ENCODE measurements around the gene POM121L2. TPM values are rescaled to one million over a fixed set of nuclear protein-coding genes. Genes with fewer than 3 reads are reported as not detected.

Gene POM121L2
- total RNA-seq, 1 experiment from 2014 or later = not detected

- no peaks in the 10 kb centered on the region for H3K4me1 ChIP-seq
- H3K4me3 ChIP-seq = no peak overlapping the region
- no peaks in the 10 kb centered on the region for H3K9me3 ChIP-seq (replicated peaks)
- no peaks in the 10 kb centered on the region for H3K36me3 ChIP-seq
- no peak overlapping the region for H3K27ac ChIP-seq
- no peak for DNase-seq
- no peaks in the 10 kb centered on the region for H3K27me3 ChIP-seq
Observed at GRCh38 chr6:27303613-27304272, 8.3 kb downstream of the POM121L2 start.

- Histone ChIP-seq H3K9me3 (replicated peaks) (no peaks in the 10 kb centered on the region), H3K4me1 (no peaks in the 10 kb centered on the region), H3K4me3 (no peak overlapping the region), H3K27me3 (no peaks in the 10 kb centered on the region), H3K27ac (no peak overlapping the region), H3K36me3 (no peaks in the 10 kb centered on the region)
- peak in 1 of 2 experiments; percentile 3 for DNase-seq
Observed at GRCh38 chr6:27297857-27298730, 14.0 kb downstream of the POM121L2 start.

DNA sequence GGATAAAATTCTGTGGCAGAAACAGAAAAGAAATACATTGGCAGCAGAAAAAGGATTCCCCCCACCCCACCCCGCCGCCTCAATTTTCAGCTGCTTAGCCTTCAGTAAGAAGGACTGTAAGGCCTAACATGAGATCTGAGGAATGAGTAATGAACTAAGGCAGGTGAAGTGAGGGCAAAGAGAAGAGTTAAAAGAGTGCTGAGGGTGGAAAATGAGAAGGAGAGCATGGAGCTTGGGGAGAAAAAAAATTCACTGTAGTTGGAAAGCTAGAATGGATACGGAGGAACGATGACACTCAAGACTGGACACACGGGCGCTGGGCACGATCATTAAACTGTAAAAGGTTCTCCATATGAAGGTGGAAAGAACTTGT, 14.6 kb downstream of the POM121L2 start:
- H3K4me3 ChIP-seq = no peak overlapping the region
- no peak for DNase-seq
- no peaks in the 10 kb centered on the region for H3K4me1 ChIP-seq
- no peaks in the 10 kb centered on the region for H3K36me3 ChIP-seq
- H3K27me3 ChIP-seq = no peaks in the 10 kb centered on the region
- H3K27ac ChIP-seq = no peak overlapping the region
- no peaks in the 10 kb centered on the region for H3K9me3 ChIP-seq (replicated peaks)

- Histone ChIP-seq H3K27me3 (no peaks in the 10 kb centered on the region), H3K4me3 (peak overlapping the region; percentile 46), H3K27ac (no peak overlapping the region), H3K9me3 (replicated peaks) (no peaks in the 10 kb centered on the region), H3K36me3 (no peaks in the 10 kb centered on the region), H3K4me1 (no peaks in the 10 kb centered on the region)
- peak; percentile 23 to 36 for DNase-seq
Observed at GRCh38 chr6:27296106-27296783, 15.8 kb downstream of the POM121L2 start.

DNA sequence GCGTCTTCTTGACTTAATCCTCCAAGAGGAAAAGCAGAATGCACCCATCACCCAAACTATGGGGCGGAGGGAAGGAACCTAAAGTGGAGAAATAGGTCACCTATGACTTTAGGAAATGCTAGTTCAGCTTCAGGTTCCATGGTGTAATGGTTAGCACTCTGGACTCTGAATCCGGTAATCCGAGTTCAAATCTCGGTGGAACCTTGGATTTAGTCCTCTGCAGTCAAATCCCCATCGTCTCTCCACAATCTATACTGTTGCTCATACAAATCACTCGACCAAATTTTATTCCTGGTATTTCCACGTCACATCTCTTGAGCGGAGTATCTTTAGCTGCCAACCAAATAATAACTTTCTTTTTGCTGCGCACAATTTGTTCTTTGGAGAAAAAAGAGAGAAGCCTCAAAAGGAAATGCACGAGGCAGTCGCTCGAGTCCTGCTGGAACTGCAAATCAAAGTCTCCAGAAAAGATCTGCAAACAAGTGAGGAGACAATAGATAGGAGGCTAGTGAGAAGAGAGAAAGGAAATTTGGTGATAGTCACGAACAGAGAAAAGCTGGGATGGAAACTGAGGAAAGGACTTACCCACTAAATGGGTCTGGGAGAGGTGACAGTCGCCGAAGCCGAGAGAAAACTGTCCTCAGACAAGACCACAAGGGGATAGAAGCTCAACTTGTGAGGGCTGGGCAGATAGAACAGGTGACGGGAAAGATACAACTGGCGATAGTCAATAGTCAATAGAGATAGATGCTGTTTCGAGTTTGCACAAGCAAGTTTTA, 16.6 kb downstream of the POM121L2 start:
- H3K9me3 ChIP-seq (replicated peaks) = no peaks in the 10 kb centered on the region
- peak in 1 of 2 experiments; percentile 46 for DNase-seq
- peak overlapping the region; percentile 46 for H3K4me3 ChIP-seq
- H3K36me3 ChIP-seq = no peaks in the 10 kb centered on the region
- H3K27ac ChIP-seq = no peak overlapping the region
- no peaks in the 10 kb centered on the region for H3K27me3 ChIP-seq
- no peaks in the 10 kb centered on the region for H3K4me1 ChIP-seq

DNA sequence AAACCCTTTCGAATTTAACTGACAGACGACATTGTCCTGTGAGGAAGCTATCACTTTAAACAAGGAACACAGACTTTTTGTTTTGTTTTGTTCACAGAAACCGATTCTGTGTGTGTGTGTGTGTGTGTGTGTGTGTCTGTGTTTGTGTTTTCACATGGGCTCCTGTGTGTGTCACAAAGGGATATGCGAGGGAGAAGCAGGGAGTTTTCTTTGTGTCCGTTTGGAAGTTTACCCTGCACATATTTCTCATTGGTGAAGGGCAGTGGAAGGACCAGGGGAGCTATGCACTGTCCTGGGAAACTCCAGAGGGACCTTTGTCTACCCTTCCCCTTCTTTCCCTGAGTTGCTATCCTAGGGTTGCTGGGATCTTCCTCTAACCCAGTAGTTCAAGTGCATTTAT, 17.7 kb downstream of the POM121L2 start:
- Histone ChIP-seq H3K9me3 (replicated peaks) (no peaks in the 10 kb centered on the region), H3K27me3 (no peaks in the 10 kb centered on the region), H3K36me3 (no peaks in the 10 kb centered on the region), H3K4me1 (no peaks in the 10 kb centered on the region), H3K27ac (no peak overlapping the region), H3K4me3 (peak overlapping the region; percentile 40)
- peak in 1 of 2 experiments; percentile 3 for DNase-seq

- DNase-seq = peak; percentile 16 to 41
- Histone ChIP-seq H3K27ac (no peak overlapping the region), H3K4me3 (peak overlapping the region; percentile 40; the same call in 1 of the 2 replicates), H3K36me3 (no peaks in the 10 kb centered on the region), H3K27me3 (no peaks in the 10 kb centered on the region), H3K4me1 (no peaks in the 10 kb centered on the region), H3K9me3 (replicated peaks) (no peaks in the 10 kb centered on the region)
Observed at GRCh38 chr6:27293436-27294098, 18.5 kb downstream of the POM121L2 start.

- Histone ChIP-seq H3K4me1 (no peaks in the 10 kb centered on the region), H3K9me3 (replicated peaks) (no peaks in the 10 kb centered on the region), H3K36me3 (no peaks in the 10 kb centered on the region), H3K4me3 (no peak overlapping the region), H3K27me3 (no peaks in the 10 kb centered on the region), H3K27ac (no peak overlapping the region)
- no peak for DNase-seq
Observed at GRCh38 chr6:27290850-27291208, 21.2 kb downstream of the POM121L2 start.

DNA sequence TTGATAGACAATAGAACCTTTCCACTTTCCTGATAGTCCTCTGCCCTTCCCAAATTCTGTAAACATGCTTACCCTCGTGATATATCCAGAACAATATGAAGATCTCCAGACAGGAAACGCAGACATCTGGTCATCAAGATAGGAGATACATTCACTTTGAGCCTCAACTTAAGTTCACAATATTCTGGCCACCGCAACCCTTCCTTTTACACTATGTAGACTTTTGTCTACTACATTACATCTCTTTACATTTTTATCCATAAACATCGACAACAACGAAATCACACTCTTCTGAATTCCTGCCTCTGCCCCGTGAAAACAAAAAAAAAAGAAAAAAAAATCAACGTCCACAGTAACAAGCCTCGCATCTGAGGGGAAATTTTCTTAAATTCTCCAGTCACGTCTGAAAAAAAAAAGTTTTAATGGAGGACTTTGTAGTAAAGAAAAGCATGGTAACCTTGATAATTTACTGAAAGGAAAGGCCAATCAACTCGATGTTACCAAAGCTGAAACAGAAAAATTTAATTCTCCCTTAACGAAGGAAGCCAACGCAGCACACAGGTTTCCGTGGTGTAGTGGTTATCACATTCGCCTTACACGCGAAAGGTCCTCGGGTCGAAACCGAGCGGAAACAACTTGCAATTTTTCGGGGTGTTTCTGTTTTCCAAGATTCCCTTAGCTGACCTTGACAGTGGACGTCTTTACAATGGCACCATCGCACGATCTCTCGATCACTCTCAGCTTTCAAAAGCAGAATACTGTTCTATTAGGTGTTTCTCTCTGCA, 21.8 kb downstream of the POM121L2 start:
- Histone ChIP-seq H3K27ac (no peak overlapping the region), H3K4me3 (no peak overlapping the region), H3K27me3 (no peaks in the 10 kb centered on the region), H3K4me1 (no peaks in the 10 kb centered on the region), H3K9me3 (replicated peaks) (no peaks in the 10 kb centered on the region), H3K36me3 (no peaks in the 10 kb centered on the region)
- DNase-seq = no peak

- Histone ChIP-seq H3K27me3 (no peaks in the 10 kb centered on the region), H3K4me1 (no peaks in the 10 kb centered on the region), H3K9me3 (replicated peaks) (no peaks in the 10 kb centered on the region), H3K27ac (no peak overlapping the region), H3K4me3 (no peak overlapping the region), H3K36me3 (no peaks in the 10 kb centered on the region)
- DNase-seq = no peak
Observed at GRCh38 chr6:27288136-27289044, 23.7 kb downstream of the POM121L2 start.

DNA sequence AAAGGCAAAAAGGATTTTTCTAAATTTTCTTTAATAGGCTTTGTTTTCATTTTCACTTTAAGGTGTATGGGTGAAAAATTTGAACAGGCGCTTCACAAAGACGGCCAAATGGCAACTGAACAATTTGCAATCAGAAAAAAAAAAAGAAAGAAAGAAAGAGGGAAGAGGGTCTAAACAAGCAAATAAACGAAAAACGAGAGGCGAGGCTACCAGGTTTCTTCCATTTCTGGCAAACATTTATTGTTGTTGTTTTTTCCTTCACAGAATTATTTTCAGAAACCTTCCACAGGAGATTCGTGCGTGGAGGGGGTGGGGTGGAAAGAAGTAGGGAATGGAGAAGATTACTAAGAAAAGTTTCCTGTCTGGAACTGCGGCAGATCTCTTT, 24.3 kb downstream of the POM121L2 start:
- Histone ChIP-seq H3K27ac (no peak overlapping the region), H3K4me1 (no peaks in the 10 kb centered on the region), H3K4me3 (no peak overlapping the region), H3K9me3 (replicated peaks) (no peaks in the 10 kb centered on the region), H3K27me3 (no peaks in the 10 kb centered on the region), H3K36me3 (no peaks in the 10 kb centered on the region)
- no peak for DNase-seq

GRCh38 chr6:27286141-27286540, 25.9 kb downstream of the POM121L2 start:
- Histone ChIP-seq H3K9me3 (replicated peaks) (no peaks in the 10 kb centered on the region), H3K27ac (no peak overlapping the region), H3K4me3 (no peak overlapping the region), H3K4me1 (no peaks in the 10 kb centered on the region), H3K36me3 (no peaks in the 10 kb centered on the region), H3K27me3 (no peaks in the 10 kb centered on the region)
- DNase-seq = no peak

DNA sequence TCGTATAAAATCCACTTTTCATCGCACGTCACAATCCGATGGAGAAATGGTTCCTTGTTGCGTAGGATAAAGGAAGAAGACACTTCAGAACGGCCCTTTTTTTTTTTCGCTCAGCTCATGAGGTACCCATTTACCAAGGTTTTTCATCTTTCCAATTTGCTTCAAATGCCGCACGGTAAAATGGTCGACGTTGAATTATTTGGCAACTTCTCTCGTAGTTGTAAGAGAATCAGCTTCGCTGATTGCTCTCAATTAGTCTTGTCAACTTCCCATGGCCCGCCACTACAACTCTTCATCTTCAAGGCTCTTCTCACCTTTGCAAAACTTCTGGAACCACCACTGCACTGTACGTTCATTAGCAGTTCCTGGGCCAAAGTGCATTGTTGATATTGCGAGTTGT, 28.8 kb downstream of the POM121L2 start:
- Histone ChIP-seq H3K27ac (no peak overlapping the region), H3K27me3 (no peaks in the 10 kb centered on the region), H3K9me3 (replicated peaks) (no peaks in the 10 kb centered on the region), H3K4me3 (no peak overlapping the region), H3K36me3 (no peaks in the 10 kb centered on the region), H3K4me1 (no peaks in the 10 kb centered on the region)
- no peak for DNase-seq
